ENCODE measurements around the gene KIAA1217.

Gene KIAA1217, protein sequence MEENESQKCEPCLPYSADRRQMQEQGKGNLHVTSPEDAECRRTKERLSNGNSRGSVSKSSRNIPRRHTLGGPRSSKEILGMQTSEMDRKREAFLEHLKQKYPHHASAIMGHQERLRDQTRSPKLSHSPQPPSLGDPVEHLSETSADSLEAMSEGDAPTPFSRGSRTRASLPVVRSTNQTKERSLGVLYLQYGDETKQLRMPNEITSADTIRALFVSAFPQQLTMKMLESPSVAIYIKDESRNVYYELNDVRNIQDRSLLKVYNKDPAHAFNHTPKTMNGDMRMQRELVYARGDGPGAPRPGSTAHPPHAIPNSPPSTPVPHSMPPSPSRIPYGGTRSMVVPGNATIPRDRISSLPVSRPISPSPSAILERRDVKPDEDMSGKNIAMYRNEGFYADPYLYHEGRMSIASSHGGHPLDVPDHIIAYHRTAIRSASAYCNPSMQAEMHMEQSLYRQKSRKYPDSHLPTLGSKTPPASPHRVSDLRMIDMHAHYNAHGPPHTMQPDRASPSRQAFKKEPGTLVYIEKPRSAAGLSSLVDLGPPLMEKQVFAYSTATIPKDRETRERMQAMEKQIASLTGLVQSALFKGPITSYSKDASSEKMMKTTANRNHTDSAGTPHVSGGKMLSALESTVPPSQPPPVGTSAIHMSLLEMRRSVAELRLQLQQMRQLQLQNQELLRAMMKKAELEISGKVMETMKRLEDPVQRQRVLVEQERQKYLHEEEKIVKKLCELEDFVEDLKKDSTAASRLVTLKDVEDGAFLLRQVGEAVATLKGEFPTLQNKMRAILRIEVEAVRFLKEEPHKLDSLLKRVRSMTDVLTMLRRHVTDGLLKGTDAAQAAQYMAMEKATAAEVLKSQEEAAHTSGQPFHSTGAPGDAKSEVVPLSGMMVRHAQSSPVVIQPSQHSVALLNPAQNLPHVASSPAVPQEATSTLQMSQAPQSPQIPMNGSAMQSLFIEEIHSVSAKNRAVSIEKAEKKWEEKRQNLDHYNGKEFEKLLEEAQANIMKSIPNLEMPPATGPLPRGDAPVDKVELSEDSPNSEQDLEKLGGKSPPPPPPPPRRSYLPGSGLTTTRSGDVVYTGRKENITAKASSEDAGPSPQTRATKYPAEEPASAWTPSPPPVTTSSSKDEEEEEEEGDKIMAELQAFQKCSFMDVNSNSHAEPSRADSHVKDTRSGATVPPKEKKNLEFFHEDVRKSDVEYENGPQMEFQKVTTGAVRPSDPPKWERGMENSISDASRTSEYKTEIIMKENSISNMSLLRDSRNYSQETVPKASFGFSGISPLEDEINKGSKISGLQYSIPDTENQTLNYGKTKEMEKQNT (N-terminal part only)

GRCh38 chr10:24208661-24209431 is at the start of gene KIAA1217:
TSS of gene KIAA1217 (plus strand) at chr10:24209138. CDS start at chr10:24209194, 56 bp downstream.
- no peak for DNase-seq

DNA sequence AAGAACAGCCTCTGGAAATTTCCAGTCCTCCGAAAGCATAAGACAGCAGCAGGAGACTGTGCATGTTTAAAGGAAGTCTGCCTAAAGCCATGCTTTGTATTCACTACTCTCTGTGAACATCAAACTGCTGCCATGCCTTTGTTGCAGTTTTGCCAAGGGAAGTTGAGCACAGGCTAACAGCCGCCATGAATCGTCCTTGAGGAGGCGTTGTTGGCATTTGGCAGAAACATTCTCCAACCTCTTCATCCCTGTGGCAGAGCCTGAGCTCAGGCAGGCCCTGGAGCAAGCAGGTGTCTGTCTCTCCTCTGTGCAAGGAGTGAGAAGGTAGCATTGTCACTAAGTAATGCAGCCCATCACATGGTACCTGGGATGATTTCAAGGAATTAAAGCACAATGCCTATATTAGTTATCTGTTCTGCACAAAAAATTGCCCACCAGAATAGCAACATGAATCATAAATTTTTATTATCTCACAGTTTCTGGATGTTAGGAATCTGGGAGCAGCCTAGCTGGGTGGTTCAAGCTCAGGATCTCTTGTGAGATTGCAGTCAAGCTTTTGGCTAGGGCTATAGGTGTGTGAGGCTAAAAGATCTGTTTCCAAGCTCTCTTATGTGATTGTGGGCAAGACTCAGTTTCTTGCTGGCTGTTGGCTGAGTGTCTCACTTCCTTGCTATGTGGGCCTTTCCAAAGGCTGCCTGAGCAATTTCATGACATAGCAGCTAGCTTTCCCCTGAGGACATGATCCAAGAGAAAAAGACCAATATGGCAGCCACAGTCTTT is 46.5 kb upstream of the KIAA1217 start:
- DNase-seq: no peak

GRCh38 chr10:24163485-24163884 is 45.5 kb upstream of the KIAA1217 start:
- no peak for DNase-seq

- no peak for DNase-seq
These were observed 40.4 kb upstream of the KIAA1217 start for GRCh38 chr10:24168258-24169170.

DNA sequence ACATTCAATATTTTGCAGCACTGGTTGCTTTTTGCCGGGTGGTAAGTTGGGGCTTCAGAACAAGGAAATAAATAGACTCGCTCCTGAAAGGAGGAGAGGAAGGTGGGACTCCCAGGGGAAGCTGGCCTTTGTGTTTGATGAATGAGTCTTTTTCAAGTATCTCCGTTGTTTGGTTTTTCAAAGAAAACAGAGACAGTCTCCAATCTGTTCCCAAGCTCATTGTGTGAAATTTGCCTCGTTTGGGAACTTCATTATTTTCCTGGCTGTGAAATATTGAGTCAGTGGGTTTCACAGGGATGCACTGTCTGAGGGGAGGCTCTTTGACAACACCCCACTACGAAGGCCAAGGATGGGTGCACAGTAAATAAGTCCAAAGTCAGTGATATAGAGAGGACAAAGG is 38.7 kb upstream of the KIAA1217 start:
- no peak for DNase-seq

- no peak for DNase-seq
These were observed 36.0 kb upstream of the KIAA1217 start for GRCh38 chr10:24172909-24173308.

DNA sequence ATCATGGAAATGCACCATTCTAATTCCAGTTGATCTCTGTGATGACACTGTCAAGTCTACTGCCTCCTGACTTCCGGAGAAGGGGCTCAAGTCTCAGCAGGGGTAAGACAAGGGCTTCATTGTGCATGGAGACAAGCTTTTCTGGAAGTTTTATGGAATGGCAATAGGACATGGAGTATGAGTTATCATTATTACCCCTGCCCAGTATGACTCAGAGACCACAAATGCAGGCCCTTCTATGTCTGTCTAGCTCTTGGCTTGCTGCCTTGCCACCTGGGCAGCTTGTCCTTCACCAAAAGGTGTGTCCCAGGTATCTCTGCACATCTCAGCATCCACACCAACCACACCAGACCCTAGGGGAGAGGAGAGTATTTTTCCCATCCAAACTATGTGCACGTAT is 34.9 kb upstream of the KIAA1217 start:
- DNase-seq: no peak

DNA sequence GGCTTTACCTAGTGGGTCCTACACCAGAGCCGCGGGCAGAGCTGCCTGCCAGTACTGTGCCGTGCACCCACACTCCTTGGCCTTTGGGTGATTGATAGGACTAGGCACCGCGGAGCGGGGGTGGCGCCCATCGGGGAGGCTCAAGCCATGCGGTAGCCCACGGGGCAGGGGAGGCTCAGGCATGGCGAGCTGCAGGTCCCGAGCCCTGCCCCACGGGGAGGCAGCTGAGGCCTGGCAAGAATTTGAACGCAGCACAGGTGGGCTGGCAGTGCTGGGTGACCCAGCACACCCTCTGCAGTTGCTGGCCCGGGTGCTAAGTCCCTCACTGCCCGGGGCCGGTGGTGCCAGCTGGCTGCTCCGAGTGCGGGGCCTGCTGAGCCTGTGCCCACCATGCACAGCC is 32.3 kb upstream of the KIAA1217 start:
- DNase-seq: no peak

DNA sequence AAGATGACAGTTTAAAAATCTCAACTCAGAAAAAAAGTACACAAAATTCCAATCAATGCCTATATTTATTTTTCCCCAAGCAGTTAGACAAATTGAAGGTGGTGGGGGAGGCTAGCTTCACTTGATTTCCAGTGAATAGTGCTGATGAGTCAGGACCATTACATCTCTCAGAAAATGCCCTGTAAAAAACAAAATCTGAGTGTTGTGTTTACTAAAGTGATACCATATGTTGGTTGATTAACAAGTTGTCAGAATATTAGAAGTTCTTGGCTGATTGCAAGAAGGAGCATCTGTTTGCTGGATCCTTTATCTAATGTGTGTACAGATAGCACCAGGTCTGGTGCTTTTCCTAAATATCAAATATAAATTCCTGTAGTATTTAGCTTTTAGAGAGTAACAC is 31.3 kb upstream of the KIAA1217 start:
- DNase-seq: no peak

DNA sequence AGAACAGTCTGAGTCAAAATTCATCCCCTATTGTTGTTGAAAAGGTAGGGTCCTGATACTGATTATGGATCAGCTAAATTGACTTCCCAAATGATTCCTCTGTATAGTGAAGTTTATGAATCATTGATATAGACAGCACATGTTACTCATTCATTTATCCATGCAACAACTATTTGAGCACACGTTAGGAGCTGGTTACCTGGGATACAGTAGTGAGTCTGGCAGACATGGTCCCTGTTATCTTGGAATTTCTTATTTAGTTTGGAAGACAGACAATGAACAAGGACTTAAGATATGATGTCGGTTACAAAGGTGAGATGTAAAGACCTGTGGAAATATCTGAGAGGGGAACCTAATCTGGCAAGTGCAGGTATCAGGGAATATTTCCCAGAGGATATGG is 28.0 kb upstream of the KIAA1217 start:
- DNase-seq: no peak

DNA sequence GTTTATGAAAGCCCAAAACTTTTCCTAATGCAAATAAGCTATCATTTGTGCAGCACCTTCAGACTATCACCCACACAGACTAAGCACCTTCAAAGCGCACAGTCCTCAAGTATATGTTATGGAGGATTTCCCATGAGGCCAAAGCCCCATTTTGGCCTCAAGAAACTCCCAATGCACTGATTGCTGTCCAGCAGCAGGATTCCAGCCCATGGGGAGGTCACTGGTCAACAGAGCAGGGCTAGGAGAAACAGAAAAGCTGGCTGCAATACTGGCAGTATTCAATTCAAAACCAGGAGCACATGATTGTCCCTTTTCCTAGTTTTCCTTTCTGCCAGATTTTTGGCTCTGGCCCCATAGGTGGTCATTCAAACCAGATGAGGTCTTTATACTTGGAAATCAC is 24.5 kb upstream of the KIAA1217 start:
- no peak for DNase-seq

- no peak for DNase-seq
These were observed 15.6 kb upstream of the KIAA1217 start for GRCh38 chr10:24193330-24193729.

DNA sequence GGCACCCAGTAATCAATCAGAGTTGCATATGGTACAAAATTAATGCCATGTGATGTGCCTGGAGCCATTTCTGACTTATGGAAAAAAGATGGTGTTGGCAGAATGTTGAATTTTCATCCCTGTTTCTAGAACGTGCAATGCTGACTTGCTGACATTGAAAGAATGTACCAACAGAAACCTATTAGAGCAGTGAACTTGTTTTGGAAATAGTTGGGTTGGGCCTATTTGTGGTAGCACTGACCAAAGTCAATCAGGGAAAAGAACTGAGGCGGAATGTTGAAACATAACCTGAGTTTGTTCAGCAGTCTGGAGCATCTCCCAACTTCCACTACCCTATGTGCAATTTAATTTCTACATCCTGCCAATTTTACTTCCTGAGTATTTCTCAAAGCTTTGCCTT is 11.7 kb upstream of the KIAA1217 start:
- DNase-seq: no peak

DNA sequence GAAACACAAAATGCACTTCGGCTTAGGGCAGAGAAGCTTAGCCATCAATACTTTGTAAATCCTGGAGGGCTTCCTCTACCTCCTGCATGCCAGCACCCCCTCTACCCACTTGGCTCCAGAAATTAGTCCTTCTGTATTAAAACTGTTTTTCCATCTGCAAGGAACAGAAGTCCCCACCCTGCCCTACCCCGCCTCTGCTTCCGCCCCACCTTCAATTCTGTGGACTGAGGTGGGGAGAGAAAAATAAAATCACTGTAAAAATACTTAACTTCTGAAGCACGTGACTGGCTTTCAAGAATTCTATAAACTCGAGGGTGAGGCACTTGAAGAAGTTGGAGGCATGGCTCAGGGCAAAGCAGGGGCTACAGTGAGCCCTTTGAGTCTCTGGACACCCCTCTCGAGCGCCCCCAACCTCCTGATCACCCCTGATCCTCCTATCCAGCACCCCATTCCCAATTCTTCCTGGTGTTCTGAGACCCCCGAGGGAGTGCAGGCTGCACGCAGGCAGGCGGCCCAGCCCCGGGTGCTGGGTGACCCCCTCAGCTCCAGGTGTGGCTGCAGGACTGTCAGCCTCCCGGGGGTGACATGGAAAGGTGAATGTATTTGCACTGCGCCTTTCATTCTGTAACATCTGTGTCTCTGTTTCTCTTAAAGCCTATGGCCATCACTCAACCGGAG is 7.3 kb upstream of the KIAA1217 start:
- no peak for DNase-seq

DNA sequence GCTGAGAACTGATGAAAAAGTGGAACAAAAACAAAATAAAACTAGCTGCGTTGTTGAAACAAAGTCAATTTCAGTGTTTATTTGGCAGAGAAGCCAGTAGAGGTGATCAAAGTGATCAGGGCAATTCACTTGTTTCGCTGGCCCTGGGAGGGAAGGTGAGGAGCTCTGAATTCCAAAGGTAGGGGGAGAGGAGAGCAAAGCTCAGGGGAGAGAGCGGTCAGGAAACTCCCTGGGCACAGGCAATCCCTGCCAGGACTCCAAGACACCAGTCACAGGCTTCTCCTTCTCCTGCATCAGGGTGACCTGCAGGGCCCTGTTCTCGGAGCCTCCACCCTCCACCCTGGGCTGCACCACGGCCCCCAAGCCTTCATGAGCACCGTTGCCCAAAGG is 6.8 kb upstream of the KIAA1217 start:
- DNase-seq: no peak

DNA sequence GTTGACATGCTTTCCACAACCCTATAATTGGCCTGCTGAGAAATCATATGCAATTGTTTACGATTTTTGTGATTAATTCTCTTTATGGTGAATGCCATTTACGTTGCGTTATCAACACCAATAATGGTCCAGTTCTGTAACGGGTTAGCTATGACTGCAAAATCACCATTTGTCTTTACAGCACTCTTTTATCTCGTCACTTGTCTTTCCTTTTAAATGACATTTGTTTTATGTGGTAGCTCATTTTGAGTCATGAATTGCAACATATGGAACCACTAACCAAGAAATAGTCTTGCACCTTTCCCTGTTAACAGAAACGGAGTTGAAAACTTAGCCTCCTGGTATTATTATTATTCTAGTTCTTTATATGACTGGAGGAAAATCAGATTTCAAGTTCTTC is 3.1 kb upstream of the KIAA1217 start:
- DNase-seq: no peak

- no peak for DNase-seq
These were observed 2.6 kb upstream of the KIAA1217 start for GRCh38 chr10:24206334-24206733.

GRCh38 chr10:24206926-24207325 is 2.0 kb upstream of the KIAA1217 start:
- no peak for DNase-seq

GRCh38 chr10:24207341-24207740 is 1.6 kb upstream of the KIAA1217 start:
- no peak for DNase-seq

All from activated CD8-positive, alpha-beta memory T cell treated with anti-CD3 and anti-CD28 coated beads, Interleukin-2, amount 50 U/mL, for 48 hours (primary cell).